A673 (cell line): ENCODE results near the gene CD302. TPM values are rescaled to one million over a fixed set of nuclear protein-coding genes. Genes with fewer than 3 reads are reported as not detected.

ENCODE experiments used
- BruUV-seq: library from RNA; stranded (reverse); fragments of 400-500 nt; replicated peaks from 2 replicates; lab custom pipeline; 2021; lab: Mats Ljungman, UMichigan
- CTCF ChIA-PET: fragments of 300-600 bp; sonication (Branson Sonifier 250); formaldehyde crosslinking; loops from one replicate; lab custom pipeline; 2022; ENCODE audit warnings: antibody characterized with exemption; lab: Charles Lee
- POLR2A ChIA-PET: fragments of 300-600 bp; sonication (Branson Sonifier 250); formaldehyde crosslinking; loops from one replicate; lab custom pipeline; 2022; ENCODE audit warnings: antibody characterized with exemption; ENCODE audit not compliant: low non-redundant PET; lab: Charles Lee
- DNase-seq: peaks from one replicate; pipeline ENCODE4 v3.0.0-alpha.2; 2015; ENCODE audit warnings: low spot score
- H3K27ac ChIP-seq: fragments of 200-600 bp; sonication (generic); 2 replicates; pipeline ENCODE4 v1.5.1; 2016; ENCODE audit warnings: mixed run types, low read depth, mild to moderate bottlenecking, mixed read lengths, antibody characterized with exemption, low read length; ENCODE audit not compliant: poor library complexity, severe bottlenecking
- H3K27me3 ChIP-seq: fragments of 200-600 bp; sonication (generic); replicated peaks from 2 replicates; pipeline ENCODE4 v1.6.1; 2017; ENCODE audit warnings: mixed run types, low read depth, mild to moderate bottlenecking, mixed read lengths, antibody characterized with exemption, low read length; ENCODE audit not compliant: insufficient read depth, poor library complexity
- H3K36me3 ChIP-seq: fragments of 200-600 bp; sonication (generic); 2 replicates; pipeline ENCODE4 v1.6.1; 2016; ENCODE audit warnings: mixed run types, mild to moderate bottlenecking, mixed read lengths, antibody characterized with exemption, low read length; ENCODE audit not compliant: insufficient read depth, poor library complexity, severe bottlenecking
- H3K4me1 ChIP-seq: fragments of 200-600 bp; sonication (generic); 2 replicates; pipeline ENCODE4 v1.6.1; 2017; ENCODE audit warnings: mixed run types, mild to moderate bottlenecking, mixed read lengths, antibody characterized with exemption, low read length; ENCODE audit not compliant: insufficient read depth, poor library complexity, severe bottlenecking
- H3K4me3 ChIP-seq: fragments of 200-600 bp; sonication (generic); 2 replicates; pipeline ENCODE4 v1.5.1; 2016; ENCODE audit warnings: low read depth, mixed run types, mild to moderate bottlenecking, mixed read lengths, low read length; ENCODE audit not compliant: poor library complexity, severe bottlenecking
- H3K9me3 ChIP-seq: fragments of 200-600 bp; sonication (generic); 2 replicates; pipeline ENCODE4 v1.6.1; 2016; ENCODE audit warnings: mixed run types, low read depth, mild to moderate bottlenecking, mixed read lengths, antibody characterized with exemption, low read length; ENCODE audit not compliant: poor library complexity, severe bottlenecking
- EZH2 ChIP-seq: fragments of 200-600 bp; sonication (generic); IDR thresholded peaks from 2 replicates; pipeline ENCODE4 v1.6.1; 2017; ENCODE audit warnings: borderline replicate concordance, low read depth, mild to moderate bottlenecking, mixed read lengths, antibody characterized with exemption, low read length; ENCODE audit not compliant: poor library complexity, severe bottlenecking
- intact Hi-C: fragments of 100-400 bp; cut with micrococcal nuclease; formaldehyde crosslinking; loops from one replicate; pipeline ENCODE4 v1.10.0; 2022; ENCODE audit not compliant: unreplicated experiment
- total RNA-seq: library from RNA; stranded (reverse); gene quantifications from 2 replicates; pipeline ENCODE4 v1.2.3, GENCODE V29; 2021
- TF ChIP-seq, protein P1 (sequence below): fragments of 300-800, 200-600 bp; sonication (generic); conservative IDR thresholded peaks from 2 replicates; pipeline ENCODE4 v1.5.1; 2017; ENCODE audit warnings: low read depth, mild to moderate bottlenecking, antibody characterized with exemption, low read length, moderate library complexity, mixed read lengths

The CD302 gene
- total RNA-seq, 1 experiment from 2014 or later = 0.24 TPM

DNA sequence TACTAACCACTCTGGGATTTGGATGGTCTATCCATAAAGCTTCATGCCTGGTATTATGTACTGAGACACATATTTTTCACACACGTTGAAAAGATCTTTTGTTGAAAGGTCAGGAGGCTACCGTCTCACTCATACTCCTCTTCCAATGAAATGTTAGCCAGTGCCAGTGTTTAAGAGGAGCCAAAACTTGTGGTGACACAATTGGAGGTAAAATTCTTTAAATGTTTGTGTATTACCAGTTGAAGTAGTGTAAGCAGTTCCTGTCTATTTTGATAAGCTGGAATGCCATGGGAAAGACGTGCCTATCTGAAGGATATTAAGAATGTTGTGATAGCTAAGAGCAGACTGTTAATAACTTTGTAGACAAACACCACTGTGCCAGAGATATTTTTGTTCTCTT is 53.6 kb downstream of the CD302 start:
- DNase-seq = peak; percentile 39
- Histone ChIP-seq H3K36me3 (peaks cover 58% of the 10 kb centered on the region), H3K27ac (no peak overlapping the region), H3K4me3 (no peak overlapping the region), H3K27me3 (no peaks in the 10 kb centered on the region), H3K4me1 (no peaks in the 10 kb centered on the region), H3K9me3 (no peaks in the 10 kb centered on the region)
- ChIA-PET POLR2A (no interaction called here), CTCF (no interaction called here)
- intact Hi-C loops = no loop called here
- TF ChIP-seq, protein P1, sequence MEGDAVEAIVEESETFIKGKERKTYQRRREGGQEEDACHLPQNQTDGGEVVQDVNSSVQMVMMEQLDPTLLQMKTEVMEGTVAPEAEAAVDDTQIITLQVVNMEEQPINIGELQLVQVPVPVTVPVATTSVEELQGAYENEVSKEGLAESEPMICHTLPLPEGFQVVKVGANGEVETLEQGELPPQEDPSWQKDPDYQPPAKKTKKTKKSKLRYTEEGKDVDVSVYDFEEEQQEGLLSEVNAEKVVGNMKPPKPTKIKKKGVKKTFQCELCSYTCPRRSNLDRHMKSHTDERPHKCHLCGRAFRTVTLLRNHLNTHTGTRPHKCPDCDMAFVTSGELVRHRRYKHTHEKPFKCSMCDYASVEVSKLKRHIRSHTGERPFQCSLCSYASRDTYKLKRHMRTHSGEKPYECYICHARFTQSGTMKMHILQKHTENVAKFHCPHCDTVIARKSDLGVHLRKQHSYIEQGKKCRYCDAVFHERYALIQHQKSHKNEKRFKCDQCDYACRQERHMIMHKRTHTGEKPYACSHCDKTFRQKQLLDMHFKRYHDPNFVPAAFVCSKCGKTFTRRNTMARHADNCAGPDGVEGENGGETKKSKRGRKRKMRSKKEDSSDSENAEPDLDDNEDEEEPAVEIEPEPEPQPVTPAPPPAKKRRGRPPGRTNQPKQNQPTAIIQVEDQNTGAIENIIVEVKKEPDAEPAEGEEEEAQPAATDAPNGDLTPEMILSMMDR = no peak
- no peak for TF ChIP-seq EZH2
- BruUV-seq = no TSS peak

DNA sequence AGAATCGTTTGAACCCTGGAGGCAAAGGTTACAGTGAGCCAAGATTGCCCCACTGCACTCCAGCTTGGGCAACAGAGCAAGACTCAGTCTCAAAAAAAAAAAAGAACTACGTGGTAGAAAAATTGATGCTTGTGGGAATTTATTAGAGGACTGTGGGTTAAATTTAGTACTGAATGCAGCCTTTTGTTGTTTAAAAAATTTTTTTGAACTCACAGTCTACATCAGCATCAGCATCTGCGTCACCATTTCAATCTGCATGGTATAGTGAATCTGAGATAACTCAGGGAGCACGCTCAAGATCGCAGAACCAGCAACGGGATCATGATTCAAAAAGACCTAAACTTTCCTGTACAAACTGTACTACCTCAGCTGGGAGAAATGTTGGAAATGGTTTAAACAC is 55.2 kb downstream of the CD302 start:
- Histone ChIP-seq H3K4me1 (no peaks in the 10 kb centered on the region), H3K36me3 (peaks cover 45% of the 10 kb centered on the region), H3K27ac (no peak overlapping the region), H3K9me3 (no peaks in the 10 kb centered on the region), H3K27me3 (no peaks in the 10 kb centered on the region), H3K4me3 (no peak overlapping the region)
- BruUV-seq = no TSS peak
- DNase-seq = no peak
- CTCF ChIA-PET = no interaction called here
- POLR2A ChIA-PET = no interaction called here
- TF ChIP-seq EZH2 = no peak
- TF ChIP-seq, protein P1 = no peak
- intact Hi-C loops = no loop called here

- POLR2A ChIA-PET = no interaction called here
- no peaks in the 10 kb centered on the region for H3K27me3 ChIP-seq
- TF ChIP-seq EZH2 = no peak
- TF ChIP-seq, protein P1 = no peak
- no peak overlapping the region for H3K27ac ChIP-seq
- H3K9me3 ChIP-seq = no peaks in the 10 kb centered on the region
- peak; percentile 11 for DNase-seq
- CTCF ChIA-PET = no interaction called here
- BruUV-seq = no TSS peak
- peaks cover 60% of the 10 kb centered on the region for H3K36me3 ChIP-seq
- intact Hi-C loops = no loop called here
- H3K4me1 ChIP-seq = no peaks in the 10 kb centered on the region
- H3K4me3 ChIP-seq = no peak overlapping the region
Observed at GRCh38 chr2:159738509-159739390, 59.3 kb downstream of the CD302 start.
